Endothelial cell of umbilical vein (primary cell): ENCODE results near the gene ZSCAN26. TPM values are rescaled to one million over a fixed set of nuclear protein-coding genes. Genes with fewer than 3 reads are reported as not detected.

Experiments
- BruUV-seq: library from RNA; stranded (reverse); fragments of 400-500 nt; replicated peaks from 2 replicates; lab custom pipeline; 2021; lab: Mats Ljungman, UMichigan
- CTCF ChIA-PET: fragments of 300-600, 350-600 bp; sonication (Branson Sonifier 250); formaldehyde crosslinking; loops from one replicate; lab custom pipeline; 2021; ENCODE audit warnings: antibody characterized with exemption, inconsistent platforms; lab: Charles Lee
- POLR2A ChIA-PET: fragments of 300-600, 350-600 bp; sonication (Branson Sonifier 250); formaldehyde crosslinking; loops from one replicate; lab custom pipeline; 2021; ENCODE audit warnings: antibody characterized with exemption, inconsistent platforms; lab: Charles Lee
- DNase-seq: peaks from one replicate; pipeline ENCODE4 v3.0.0-alpha.2; 2011; ENCODE audit warnings: low read depth, low spot score
- FAIRE-seq: peaks from 2 replicates; lab custom pipeline; 2011; peaks lifted over from hg19 to GRCh38; lab: Jason Lieb, UNC
- H2AFZ ChIP-seq: 2 replicates; pipeline ENCODE4 v1.6.0; 2012; ENCODE audit warnings: low read depth, low read length, control low read depth, inconsistent platforms
- H3K27ac ChIP-seq: 2 replicates; pipeline ENCODE4 v1.5.1; 2011; ENCODE audit warnings: low read depth, mild to moderate bottlenecking, control low read depth, low read length, moderate library complexity; ENCODE audit not compliant: insufficient read depth
- H3K27me3 ChIP-seq, 2 experiments: 2 replicates each; pipeline versions ENCODE4 v1.6.0 to v1.6.1; 2011; ENCODE audit warnings: low read length in 2 of 2, mixed read lengths in 1 of 2; ENCODE audit not compliant: control insufficient read depth in 2 of 2, insufficient read depth in 2 of 2
- H3K36me3 ChIP-seq, 2 experiments: 2 replicates in 1 of 2; 3 replicates in 1 of 2; pipeline ENCODE4 v1.5.1; 2011; ENCODE audit warnings: low read length in 2 of 2, mild to moderate bottlenecking in 1 of 2, moderate library complexity in 1 of 2; ENCODE audit not compliant: control insufficient read depth in 2 of 2, insufficient read depth in 2 of 2; ENCODE audit errors: extremely low read depth in 1 of 2
- H3K4me1 ChIP-seq: 3 replicates; pipeline ENCODE4 v1.5.1; 2011; ENCODE audit warnings: mild to moderate bottlenecking, low read length; ENCODE audit not compliant: control insufficient read depth, insufficient read depth; ENCODE audit errors: extremely low read depth
- H3K4me2 ChIP-seq: 2 replicates; pipeline ENCODE4 v1.6.1; 2011; ENCODE audit warnings: low read length, control low read depth, mixed read lengths; ENCODE audit not compliant: insufficient read depth
- H3K4me3 ChIP-seq, 3 experiments: fragments of 200-600 bp in 1 of 3; sonication (generic), shearing (Covaris generic) in 1 of 3; replicated peaks in 1 of 3; 2 replicates each; pipeline ENCODE4 v1.5.1; 2011 to 2016; ENCODE audit warnings: control low read depth in 3 of 3, low read length in 3 of 3, mild to moderate bottlenecking in 2 of 3, inconsistent platforms in 1 of 3, low read depth in 1 of 3, moderate library complexity in 1 of 3; ENCODE audit not compliant: insufficient read depth in 1 of 3
- H3K79me2 ChIP-seq: 2 replicates; pipeline ENCODE4 v1.6.0; 2012; ENCODE audit warnings: low read length, inconsistent platforms; ENCODE audit not compliant: control insufficient read depth, insufficient read depth
- H3K9ac ChIP-seq: replicated peaks from 2 replicates; pipeline ENCODE3; 2011; ENCODE audit warnings: low read length, control low read depth; ENCODE audit not compliant: insufficient read depth; ENCODE audit errors: extremely low read depth
- H3K9me1 ChIP-seq: replicated peaks from 3 replicates; pipeline ENCODE4 v1.6.0; 2011; ENCODE audit warnings: mild to moderate bottlenecking, low read length; ENCODE audit not compliant: control insufficient read depth, insufficient read depth; ENCODE audit errors: extremely low read depth
- H3K9me3 ChIP-seq: replicated peaks from 2 replicates; pipeline ENCODE4 v1.5.1; 2012; ENCODE audit warnings: low read length, inconsistent platforms; ENCODE audit not compliant: control insufficient read depth, insufficient read depth
- H4K20me1 ChIP-seq: replicated peaks from 2 replicates; pipeline ENCODE3; 2011; ENCODE audit warnings: mild to moderate bottlenecking, low read length; ENCODE audit not compliant: control insufficient read depth, insufficient read depth; ENCODE audit errors: extremely low read depth
- EZH2 ChIP-seq: IDR thresholded peaks from 2 replicates; pipeline ENCODE4 v1.6.1; 2012; ENCODE audit warnings: borderline replicate concordance, low read depth, mild to moderate bottlenecking, moderate library complexity, low read length, inconsistent platforms; ENCODE audit not compliant: severe bottlenecking
- FOS ChIP-seq: IDR thresholded peaks from 2 replicates; pipeline ENCODE4 v1.6.1; 2011; ENCODE audit warnings: mild to moderate bottlenecking, low read length, moderate library complexity, borderline replicate concordance; ENCODE audit not compliant: insufficient read depth
- GATA2 ChIP-seq: IDR thresholded peaks from 2 replicates; pipeline ENCODE4 v1.7.0; 2011; ENCODE audit warnings: low read depth, mild to moderate bottlenecking, moderate library complexity, mixed read lengths, low read length; ENCODE audit not compliant: insufficient read length, insufficient read depth
- JUN ChIP-seq: IDR thresholded peaks from 2 replicates; pipeline ENCODE4 v1.6.1; 2011; ENCODE audit warnings: borderline replicate concordance, low read depth; ENCODE audit not compliant: insufficient read length, insufficient read depth
- MYC ChIP-seq: IDR thresholded peaks from one replicate; pipeline ENCODE4 v1.6.1; 2011; ENCODE audit warnings: mild to moderate bottlenecking, low read depth, low read length
- POLR2A ChIP-seq: IDR thresholded peaks from 2 replicates; pipeline ENCODE4 v1.6.1; 2012; ENCODE audit warnings: low read depth, mild to moderate bottlenecking, control low read depth, low read length
- POLR2AphosphoS5 ChIP-seq: IDR thresholded peaks from 2 replicates; pipeline ENCODE4 v1.6.1; 2012; ENCODE audit warnings: low read depth, mild to moderate bottlenecking, control low read depth, low read length, moderate library complexity; ENCODE audit not compliant: insufficient read depth
- dilution Hi-C: fragments of 300-500 bp; cut with MboI; formaldehyde crosslinking; loops from one replicate; pipeline ENCODE4 v1.15.0; 2019; ENCODE audit warnings: low sequenced_read_pairs; ENCODE audit not compliant: extremely low pct_ligation_motif_present
- intact Hi-C: fragments of 100-400 bp; cut with micrococcal nuclease; formaldehyde crosslinking; loops from one replicate; pipeline ENCODE4 v1.10.0; 2022
- polyA plus RNA-seq, 4 experiments: library from polyadenylated mRNA; depleted of rRNA in 3 of 4; stranded (reverse) in 3 of 4; unstranded in 1 of 4; fragments of >200 nt; gene quantifications; 2 replicates each; pipeline versions ENCODE4 v1.2.1 to v1.2.3, GENCODE V29; 2011 to 2012; ENCODE audit warnings: missing spikeins in 1 of 4
- total RNA-seq: library from RNA; stranded (reverse); gene quantifications from 2 replicates; pipeline ENCODE4 v1.2.3, GENCODE V29; 2021
- TF ChIP-seq, protein P1 (sequence below), 2 donors: IDR thresholded peaks; 1 replicate in 1 of 2; 2 replicates in 1 of 2; pipeline ENCODE4 v1.5.1; 2011; ENCODE audit warnings: low read length in 2 of 2, mild to moderate bottlenecking in 2 of 2, moderate library complexity in 2 of 2, control low read depth in 1 of 2, inconsistent platforms in 1 of 2, low read depth in 1 of 2; ENCODE audit not compliant: insufficient read depth in 1 of 2; ENCODE audit errors: extremely low read depth in 1 of 2
- TF ChIP-seq, protein P2 (sequence below): IDR thresholded peaks from 2 replicates; pipeline ENCODE4 v1.6.1; 2011; ENCODE audit not compliant: insufficient read depth, insufficient read length

ZSCAN26 gene
- total and polyA plus RNA-seq, 2 donors (not counting 3 experiments of a cell fraction or from before 2014, with no cell fraction given): 12.8 to 14.1 TPM

DNA sequence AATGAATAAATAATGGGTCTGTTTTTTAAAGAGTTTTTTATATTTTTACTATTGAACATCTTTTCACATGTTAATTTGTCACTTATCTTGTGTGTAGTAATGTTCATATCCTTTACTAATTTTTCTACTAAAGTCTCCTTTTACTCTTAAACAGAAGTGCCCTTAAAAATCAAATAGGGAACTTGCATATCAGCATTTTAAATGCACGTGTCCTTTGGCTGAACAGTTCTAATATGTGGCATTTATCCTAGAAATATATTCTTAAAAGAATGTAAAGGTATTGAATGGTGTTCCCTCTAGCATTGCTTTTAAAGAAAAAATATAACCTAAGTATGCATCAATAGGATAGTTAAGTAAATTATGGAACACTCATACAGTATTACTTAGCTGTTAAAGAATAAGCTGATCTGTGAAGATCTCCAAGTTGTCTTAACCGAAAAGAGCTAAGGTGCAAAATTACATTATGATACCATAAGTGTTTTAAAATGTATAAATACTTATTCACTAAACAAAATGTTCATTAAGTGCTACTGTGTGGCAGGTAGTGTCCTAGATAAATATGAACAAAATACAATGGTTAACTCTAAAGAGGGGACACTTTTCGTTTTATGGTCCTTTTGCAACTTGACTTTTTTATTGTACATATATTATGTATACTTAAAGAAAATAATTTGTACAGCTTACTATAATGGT lies 13.8 kb downstream of the ZSCAN26 start:
- CTCF ChIA-PET: interaction anchor here (0.9 to 1.8 kb wide), 8 partner anchors 11 to 162 kb away, joined by 3 to 19 read pairs (median 4); partner anchors contain the start of genes ZKSCAN8, ZSCAN23 and ZSCAN26
- Histone ChIP-seq H3K9me3 (no peaks in the 10 kb centered on the region), H3K4me1 (peaks cover 7% of the 10 kb centered on the region), H3K9ac (peak overlapping the region; percentile 82), H2AFZ (peak overlapping the region; percentile 91), H4K20me1 (no peaks in the 10 kb centered on the region), H3K27me3 (no peaks in the 10 kb centered on the region), H3K27ac (peak overlapping the region; percentile 46), H3K9me1 (no peaks in the 10 kb centered on the region), H3K36me3 (peaks cover 5 to 12% of the 10 kb centered on the region in 2 experiments), H3K79me2 (peaks cover 16% of the 10 kb centered on the region), H3K4me3 (peak overlapping the region; percentile 68 to 96 (median 93)), H3K4me2 (peak overlapping the region; percentile 96)
- intact Hi-C loops (loop anchor here (1.0 to 10.0 kb wide), 10 partner anchors 14 to 404 kb away; partner anchors contain the start of genes ZKSCAN3, ZKSCAN4, ZKSCAN8 and ZNF165), dilution Hi-C loops (no loop called here)
- POLR2A ChIA-PET: interaction anchor here (0.5 to 2.1 kb wide), 4 partner anchors 13 to 89 kb away, joined by 3 to 7 read pairs (median 6); partner anchors contain the start of genes ZSCAN26 and ZSCAN31
- TF ChIP-seq, protein P1, sequence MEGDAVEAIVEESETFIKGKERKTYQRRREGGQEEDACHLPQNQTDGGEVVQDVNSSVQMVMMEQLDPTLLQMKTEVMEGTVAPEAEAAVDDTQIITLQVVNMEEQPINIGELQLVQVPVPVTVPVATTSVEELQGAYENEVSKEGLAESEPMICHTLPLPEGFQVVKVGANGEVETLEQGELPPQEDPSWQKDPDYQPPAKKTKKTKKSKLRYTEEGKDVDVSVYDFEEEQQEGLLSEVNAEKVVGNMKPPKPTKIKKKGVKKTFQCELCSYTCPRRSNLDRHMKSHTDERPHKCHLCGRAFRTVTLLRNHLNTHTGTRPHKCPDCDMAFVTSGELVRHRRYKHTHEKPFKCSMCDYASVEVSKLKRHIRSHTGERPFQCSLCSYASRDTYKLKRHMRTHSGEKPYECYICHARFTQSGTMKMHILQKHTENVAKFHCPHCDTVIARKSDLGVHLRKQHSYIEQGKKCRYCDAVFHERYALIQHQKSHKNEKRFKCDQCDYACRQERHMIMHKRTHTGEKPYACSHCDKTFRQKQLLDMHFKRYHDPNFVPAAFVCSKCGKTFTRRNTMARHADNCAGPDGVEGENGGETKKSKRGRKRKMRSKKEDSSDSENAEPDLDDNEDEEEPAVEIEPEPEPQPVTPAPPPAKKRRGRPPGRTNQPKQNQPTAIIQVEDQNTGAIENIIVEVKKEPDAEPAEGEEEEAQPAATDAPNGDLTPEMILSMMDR (IDR thresholded peaks at IDR 0.05; ENCODE audit: extremely low read depth in 1 of 2, insufficient read depth in 1 of 2, low read depth in 1 of 2, low read length in 2 of 2): no peak
- TF ChIP-seq EZH2 (no peak), POLR2AphosphoS5 (no peak), JUN (no peak), MYC (no peak), POLR2A (no peak), GATA2 (no peak), FOS (no peak)
- TF ChIP-seq, protein P2, sequence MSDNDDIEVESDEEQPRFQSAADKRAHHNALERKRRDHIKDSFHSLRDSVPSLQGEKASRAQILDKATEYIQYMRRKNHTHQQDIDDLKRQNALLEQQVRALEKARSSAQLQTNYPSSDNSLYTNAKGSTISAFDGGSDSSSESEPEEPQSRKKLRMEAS: no peak
- FAIRE-seq (no peak), DNase-seq (no peak)
- no TSS peak for BruUV-seq
